Endothelial cell (in vitro differentiated cells): ENCODE results near the gene SH3RF1. TPM values are rescaled to one million over a fixed set of nuclear protein-coding genes. Genes with fewer than 3 reads are reported as not detected.
"Not testable (repeated sequence)": the region's sequence is repeated elsewhere in the genome, so short reads cannot be mapped to it uniquely, and the experiment has no call there.

Source experiments
- DNase-seq: peaks from one replicate; pipeline ENCODE4 v3.0.0; 2021; ENCODE audit warnings: low spot score
- H3K27ac Mint-ChIP-seq: one replicate; pipeline ENCODE4 v1.8.0; 2021; ENCODE audit warnings: mixed read lengths, inconsistent platforms; ENCODE audit not compliant: unreplicated experiment
- H3K27me3 Mint-ChIP-seq: one replicate; pipeline ENCODE4 v1.8.0; 2021; ENCODE audit warnings: mild to moderate bottlenecking, moderate library complexity, mixed read lengths, inconsistent platforms; ENCODE audit not compliant: unreplicated experiment
- H3K36me3 Mint-ChIP-seq: one replicate; pipeline ENCODE4 v1.8.0; 2021; ENCODE audit warnings: mild to moderate bottlenecking, low read depth, mixed read lengths, inconsistent platforms; ENCODE audit not compliant: unreplicated experiment
- H3K4me1 Mint-ChIP-seq: one replicate; pipeline ENCODE4 v1.8.0; 2021; ENCODE audit warnings: mild to moderate bottlenecking, mixed read lengths, inconsistent platforms; ENCODE audit not compliant: unreplicated experiment
- H3K4me3 Mint-ChIP-seq: one replicate; pipeline ENCODE4 v1.8.0; 2021; ENCODE audit warnings: mild to moderate bottlenecking, mixed read lengths, inconsistent platforms; ENCODE audit not compliant: unreplicated experiment
- H3K9me3 Mint-ChIP-seq: one replicate; pipeline ENCODE4 v1.8.0; 2021; ENCODE audit warnings: mixed read lengths, inconsistent platforms; ENCODE audit not compliant: unreplicated experiment
- total RNA-seq: library from RNA; stranded (reverse); fragmentation: NEBNext Ultra II Directional; extraction: Animal tissue kit (Norgen Biotek cat#: 25700); gene quantifications from one replicate; pipeline ENCODE4 v1.2.1, GENCODE V29; 2021; ENCODE audit not compliant: unreplicated experiment
- TF ChIP-seq, protein P1 (sequence below): fragments of 200-600 bp; sonication (generic); IDR thresholded peaks from one replicate; pipeline ENCODE4 v1.5.0; 2021; ENCODE audit warnings: antibody characterized with exemption; ENCODE audit not compliant: unreplicated experiment

The SH3RF1 gene
- total RNA-seq, 1 donor from 2014 or later, result 23.5 TPM

DNA sequence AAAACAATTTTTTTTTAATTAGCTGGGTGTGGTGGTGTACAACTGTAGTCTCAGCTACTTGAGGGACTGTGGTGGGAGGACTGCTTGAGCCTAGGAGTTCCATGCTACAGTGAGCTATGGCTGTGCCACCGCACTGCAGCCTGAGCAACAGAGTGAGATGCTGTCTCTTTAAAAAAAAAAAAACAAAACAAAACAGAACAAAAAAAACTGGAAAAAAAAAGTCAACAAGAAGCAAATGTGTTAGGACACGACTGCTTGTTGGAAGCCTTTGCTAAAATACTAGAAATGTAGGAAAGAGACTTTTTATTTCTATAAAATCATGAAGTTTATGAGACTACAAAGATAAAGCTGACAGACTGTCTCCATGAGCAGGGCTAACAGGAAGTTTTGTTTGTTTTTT is 87.2 kb downstream of the SH3RF1 start:
- H3K4me3 Mint-ChIP-seq, result no peak overlapping the region
- DNase-seq, result no peak
- H3K9me3 Mint-ChIP-seq, result no peaks in the 10 kb centered on the region
- TF ChIP-seq, protein P1, sequence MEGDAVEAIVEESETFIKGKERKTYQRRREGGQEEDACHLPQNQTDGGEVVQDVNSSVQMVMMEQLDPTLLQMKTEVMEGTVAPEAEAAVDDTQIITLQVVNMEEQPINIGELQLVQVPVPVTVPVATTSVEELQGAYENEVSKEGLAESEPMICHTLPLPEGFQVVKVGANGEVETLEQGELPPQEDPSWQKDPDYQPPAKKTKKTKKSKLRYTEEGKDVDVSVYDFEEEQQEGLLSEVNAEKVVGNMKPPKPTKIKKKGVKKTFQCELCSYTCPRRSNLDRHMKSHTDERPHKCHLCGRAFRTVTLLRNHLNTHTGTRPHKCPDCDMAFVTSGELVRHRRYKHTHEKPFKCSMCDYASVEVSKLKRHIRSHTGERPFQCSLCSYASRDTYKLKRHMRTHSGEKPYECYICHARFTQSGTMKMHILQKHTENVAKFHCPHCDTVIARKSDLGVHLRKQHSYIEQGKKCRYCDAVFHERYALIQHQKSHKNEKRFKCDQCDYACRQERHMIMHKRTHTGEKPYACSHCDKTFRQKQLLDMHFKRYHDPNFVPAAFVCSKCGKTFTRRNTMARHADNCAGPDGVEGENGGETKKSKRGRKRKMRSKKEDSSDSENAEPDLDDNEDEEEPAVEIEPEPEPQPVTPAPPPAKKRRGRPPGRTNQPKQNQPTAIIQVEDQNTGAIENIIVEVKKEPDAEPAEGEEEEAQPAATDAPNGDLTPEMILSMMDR, result no peak
- H3K27me3 Mint-ChIP-seq, result no peaks in the 10 kb centered on the region
- peaks cover 32% of the 10 kb centered on the region for H3K4me1 Mint-ChIP-seq
- H3K27ac Mint-ChIP-seq, result no peak overlapping the region
- no peaks in the 10 kb centered on the region for H3K36me3 Mint-ChIP-seq

DNA sequence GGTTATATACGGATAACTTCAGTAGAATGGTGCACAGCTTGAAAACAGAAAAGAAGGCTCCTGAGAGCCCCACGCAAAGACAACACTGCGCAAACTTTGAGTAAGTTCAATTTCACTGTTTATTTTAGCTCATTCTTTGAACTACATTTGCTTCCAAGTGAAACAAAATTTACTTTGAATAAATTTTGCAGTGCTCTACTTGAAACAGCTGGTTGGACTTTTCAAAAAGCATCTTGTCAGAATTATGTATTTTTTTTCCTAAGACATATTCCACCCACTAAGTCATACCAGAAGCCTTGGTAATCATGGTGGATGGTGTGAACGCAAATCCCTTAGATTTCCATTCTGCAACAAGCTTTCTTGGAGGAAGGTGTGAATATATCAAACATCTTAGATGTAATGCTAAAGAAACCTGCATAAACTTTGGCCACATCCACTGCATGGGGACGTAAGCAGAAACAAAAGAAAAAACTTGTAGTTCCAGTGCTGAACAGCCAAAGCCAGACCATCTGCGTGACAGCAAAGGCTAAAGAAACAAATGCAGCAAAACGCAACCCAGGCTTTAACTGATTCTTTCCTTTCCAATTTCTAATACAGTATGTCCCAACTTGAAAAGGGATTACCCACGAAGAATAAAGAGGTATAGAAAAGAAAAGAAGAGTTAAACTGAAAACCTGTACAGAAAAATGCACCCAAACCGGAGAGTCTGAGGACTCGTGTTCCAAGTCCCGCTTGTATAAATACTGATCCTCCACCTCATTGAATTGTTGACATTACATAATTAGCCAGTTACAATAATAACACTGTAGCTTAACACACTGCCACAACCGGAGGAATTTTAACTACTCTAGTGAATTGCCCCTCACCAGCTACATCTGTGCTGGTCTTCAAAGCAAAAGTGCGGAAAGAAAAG is 90.9 kb downstream of the SH3RF1 start:
- no peak overlapping the region for H3K27ac Mint-ChIP-seq
- no peak overlapping the region for H3K4me3 Mint-ChIP-seq
- no peaks in the 10 kb centered on the region for H3K36me3 Mint-ChIP-seq

DNA sequence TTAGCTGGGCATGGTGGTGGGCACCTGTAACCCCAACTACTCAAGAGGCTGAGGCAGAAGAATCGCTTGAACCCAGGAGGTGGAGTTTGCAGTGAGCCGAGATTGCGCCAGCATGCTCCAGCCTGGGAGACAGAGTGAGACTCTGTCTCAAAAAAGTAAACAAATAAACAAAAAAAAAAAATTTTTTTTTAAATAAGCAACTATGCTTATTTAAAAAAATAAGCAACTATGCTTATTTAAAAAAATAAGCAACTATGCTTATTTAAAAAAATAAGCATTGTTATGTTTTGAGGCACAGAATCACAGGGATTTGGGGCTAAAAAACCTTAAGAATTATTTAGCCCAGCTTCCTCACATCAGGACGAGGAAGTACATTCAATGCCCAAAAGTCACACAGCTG is 92.7 kb downstream of the SH3RF1 start:
- H3K4me1 Mint-ChIP-seq, DNase-seq, H3K9me3 Mint-ChIP-seq, H3K27me3 Mint-ChIP-seq, H3K36me3 Mint-ChIP-seq, H3K27ac Mint-ChIP-seq, H3K4me3 Mint-ChIP-seq: not testable (repeated sequence)

More for the DNA sequence above, 90.9 kb downstream of the SH3RF1 start:
- DNase-seq, result no peak
- no peaks in the 10 kb centered on the region for H3K27me3 Mint-ChIP-seq
- TF ChIP-seq, protein P1, result no peak
- peaks cover 17% of the 10 kb centered on the region for H3K4me1 Mint-ChIP-seq
- H3K9me3 Mint-ChIP-seq, result no peaks in the 10 kb centered on the region

DNA sequence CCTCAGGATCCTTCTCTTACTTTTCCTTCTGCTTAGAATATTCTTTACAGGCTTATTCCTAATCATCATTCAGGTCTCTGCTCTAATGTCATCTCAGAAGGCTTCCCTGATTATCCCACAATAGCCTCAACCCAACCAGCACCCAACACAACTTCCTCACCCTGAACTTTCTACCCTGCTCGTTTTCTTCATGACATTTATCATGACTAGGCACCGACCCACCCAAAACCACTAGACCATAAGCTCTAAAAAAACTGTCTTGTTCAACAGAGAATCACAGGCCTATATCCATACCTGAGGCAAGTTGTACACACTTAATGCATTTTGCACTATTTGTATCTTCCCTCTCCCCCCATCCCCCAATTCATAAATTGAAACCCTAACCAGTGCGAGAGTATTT is 95.3 kb downstream of the SH3RF1 start:
- Mint-ChIP-seq H3K27me3 (peaks cover 1% of the 10 kb centered on the region), H3K27ac (no peak overlapping the region), H3K9me3 (no peaks in the 10 kb centered on the region), H3K36me3 (no peaks in the 10 kb centered on the region), H3K4me3 (no peak overlapping the region), H3K4me1 (peaks cover 3% of the 10 kb centered on the region)
- DNase-seq, result no peak
- TF ChIP-seq, protein P1, result no peak

DNA sequence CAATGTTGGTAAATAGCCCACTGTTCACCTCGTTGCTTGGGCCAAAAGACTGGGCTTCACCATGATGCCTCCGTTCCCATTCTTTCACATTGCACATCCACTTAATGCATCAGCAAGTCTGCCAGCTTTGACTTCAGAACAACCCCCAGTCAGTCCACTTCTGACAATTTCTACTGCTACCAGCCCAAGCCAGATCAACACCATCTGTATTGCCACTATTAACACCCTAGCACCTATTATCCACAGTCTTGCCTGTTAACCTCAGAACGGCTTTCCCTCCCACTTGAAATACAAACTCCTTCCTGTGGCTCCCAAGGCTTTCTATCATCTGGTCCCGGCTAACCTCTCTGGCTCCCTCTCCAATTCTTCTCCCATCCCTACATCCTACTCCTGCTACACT is 95.7 kb downstream of the SH3RF1 start:
- no peak for DNase-seq
- Mint-ChIP-seq H3K27ac (no peak overlapping the region), H3K4me1 (peaks cover 3% of the 10 kb centered on the region), H3K27me3 (peaks cover 1% of the 10 kb centered on the region), H3K4me3 (no peak overlapping the region), H3K36me3 (no peaks in the 10 kb centered on the region), H3K9me3 (no peaks in the 10 kb centered on the region)
- TF ChIP-seq, protein P1, result no peak
